Activated CD8-positive, alpha-beta memory T cell treated with anti-CD3 and anti-CD28 coated beads for 4 hours (primary cell): ENCODE measurements around the gene SRI.
"Not testable (repeated sequence)": the region's sequence is repeated elsewhere in the genome, so short reads cannot be mapped to it uniquely, and the experiment has no call there.

Experiments used
- DNase-seq, 2 donors: peaks; one replicate each; pipeline ENCODE4 v3.0.0-alpha.2; 2020; ENCODE audit warnings: low read depth in 2 of 2

The SRI gene, protein sequence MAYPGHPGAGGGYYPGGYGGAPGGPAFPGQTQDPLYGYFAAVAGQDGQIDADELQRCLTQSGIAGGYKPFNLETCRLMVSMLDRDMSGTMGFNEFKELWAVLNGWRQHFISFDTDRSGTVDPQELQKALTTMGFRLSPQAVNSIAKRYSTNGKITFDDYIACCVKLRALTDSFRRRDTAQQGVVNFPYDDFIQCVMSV

DNA sequence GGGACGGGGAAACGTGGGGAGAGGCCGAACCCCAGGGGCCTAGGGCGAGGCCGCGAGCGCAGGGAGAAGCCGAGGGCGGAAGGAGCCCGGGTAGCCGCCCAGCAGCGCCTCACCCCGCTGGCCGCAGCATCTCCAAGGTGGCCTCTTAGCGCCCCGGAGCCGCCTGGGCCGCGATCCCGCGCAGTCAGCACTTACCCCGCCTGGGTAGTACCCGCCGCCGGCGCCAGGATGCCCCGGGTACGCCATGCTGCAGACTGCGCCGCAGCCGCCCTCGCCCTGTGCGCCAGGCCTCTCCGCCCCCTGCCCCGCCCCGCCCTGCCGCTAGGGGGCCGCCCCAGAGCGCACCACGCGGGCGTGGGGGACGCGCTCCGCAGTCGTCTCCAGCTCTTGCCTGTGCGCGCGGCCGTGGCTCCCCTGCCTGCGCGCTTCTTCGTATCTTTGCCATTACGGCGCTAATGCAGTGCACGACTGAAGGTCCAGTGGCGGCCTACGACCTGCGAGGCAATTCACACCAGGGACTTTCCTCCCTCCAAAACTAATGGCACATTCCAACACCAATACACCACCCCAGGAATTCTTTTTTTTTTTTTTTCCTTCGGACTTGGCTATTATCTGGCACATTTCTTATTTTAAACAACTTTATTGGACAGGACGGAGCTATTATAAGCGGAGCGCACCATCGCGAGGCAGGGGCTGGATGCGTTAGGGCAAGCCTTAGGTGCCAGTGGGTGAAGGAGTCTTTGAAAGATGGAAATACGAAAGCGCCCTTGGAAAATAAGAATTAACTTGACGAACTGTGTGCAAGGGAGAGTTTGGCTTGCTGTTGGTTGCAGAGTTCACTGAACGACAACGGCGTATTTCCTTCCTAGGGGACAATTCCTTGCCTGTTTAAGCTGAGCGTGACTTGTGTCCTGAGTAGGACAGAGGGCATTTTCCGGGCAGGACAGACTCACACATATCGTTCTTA, at the start of gene SRI:
Gene SRI, minus strand, starts transcription at position 258 of the 967 bp plus-strand sequence. Its CDS starts 12 bp downstream, at position 246.
- DNase-seq: peak; percentile 77 to 79

GRCh38 chr7:88269586-88269985, 49.7 kb upstream of the SRI start:
- no peak for DNase-seq

DNA sequence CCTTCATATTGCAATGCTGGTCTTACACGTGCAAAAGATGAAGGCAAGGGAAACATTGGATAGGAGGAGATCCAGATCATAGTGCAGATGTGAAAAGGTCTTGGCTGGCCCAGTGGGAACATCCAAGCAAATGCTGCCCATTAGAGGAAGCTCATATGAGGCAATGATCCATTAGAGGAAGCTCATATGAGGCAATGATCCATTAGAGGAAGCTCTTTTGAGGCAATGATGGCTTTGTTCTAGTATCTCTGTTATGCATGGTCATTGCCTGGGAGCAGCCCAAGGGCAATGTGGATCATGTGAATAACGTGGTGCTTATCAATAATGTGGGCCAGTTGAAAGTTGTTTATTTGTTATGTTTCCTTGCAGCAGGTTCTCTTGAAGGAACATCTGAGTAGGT, 49.0 kb upstream of the SRI start:
- DNase-seq: no peak

DNA sequence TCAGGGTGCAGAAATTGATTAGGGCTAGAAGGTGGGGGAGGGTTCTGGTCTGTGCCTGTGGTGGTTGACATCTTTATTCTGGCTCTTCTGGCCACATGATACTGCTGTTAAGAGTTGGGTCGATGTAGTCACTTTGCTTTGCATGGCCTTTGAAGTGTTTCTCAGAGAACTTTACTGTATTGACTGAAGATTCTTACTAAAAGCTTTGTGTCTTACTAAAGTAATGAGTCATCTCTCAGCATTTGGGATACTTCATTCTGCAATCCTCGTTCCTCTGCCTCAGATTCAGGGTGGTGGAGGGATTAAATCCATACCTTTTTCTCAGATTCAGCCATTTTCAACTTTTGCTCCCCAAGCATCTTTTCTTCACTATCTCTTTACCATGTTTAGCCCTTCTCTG, 48.2 kb upstream of the SRI start:
- no peak for DNase-seq

DNA sequence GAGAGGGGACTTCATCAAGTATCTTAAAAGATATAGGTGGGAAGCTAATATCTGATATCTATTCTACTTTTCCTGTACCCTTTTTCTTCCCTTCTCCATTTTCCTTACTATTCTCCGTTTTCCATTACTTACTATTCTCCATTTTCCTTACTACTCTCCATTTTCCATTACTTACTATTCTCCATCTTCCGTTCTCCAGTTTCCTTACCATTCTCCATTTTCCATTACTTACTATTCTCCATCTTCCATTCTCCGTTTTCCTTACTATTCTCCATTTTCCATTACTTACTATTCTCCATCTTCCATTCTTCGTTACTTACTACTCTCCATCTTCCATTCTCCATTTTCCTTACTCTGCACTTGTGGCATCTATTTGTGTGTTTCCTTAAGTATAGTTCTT, 47.6 kb upstream of the SRI start:
- no peak for DNase-seq

DNA sequence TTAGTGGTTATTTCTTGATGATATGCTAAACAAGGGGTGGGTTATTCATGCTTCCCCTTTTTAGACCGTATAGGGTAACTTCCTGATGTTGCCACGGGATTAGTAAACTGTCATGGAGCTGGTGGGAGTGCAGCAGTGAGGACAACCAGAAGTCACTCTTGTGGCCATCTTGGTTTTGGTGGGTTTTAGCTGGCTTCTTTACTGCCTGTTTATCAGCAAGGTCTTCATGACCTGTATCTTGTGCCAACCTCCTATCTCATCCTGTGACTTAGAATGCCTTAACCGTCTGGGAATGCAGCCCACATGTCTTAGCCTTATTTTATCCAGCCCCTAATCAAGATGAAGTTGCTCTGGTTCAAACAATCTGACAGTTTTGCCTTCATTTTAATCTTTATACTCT, 45.1 kb upstream of the SRI start:
- not testable (repeated sequence) for DNase-seq

DNA sequence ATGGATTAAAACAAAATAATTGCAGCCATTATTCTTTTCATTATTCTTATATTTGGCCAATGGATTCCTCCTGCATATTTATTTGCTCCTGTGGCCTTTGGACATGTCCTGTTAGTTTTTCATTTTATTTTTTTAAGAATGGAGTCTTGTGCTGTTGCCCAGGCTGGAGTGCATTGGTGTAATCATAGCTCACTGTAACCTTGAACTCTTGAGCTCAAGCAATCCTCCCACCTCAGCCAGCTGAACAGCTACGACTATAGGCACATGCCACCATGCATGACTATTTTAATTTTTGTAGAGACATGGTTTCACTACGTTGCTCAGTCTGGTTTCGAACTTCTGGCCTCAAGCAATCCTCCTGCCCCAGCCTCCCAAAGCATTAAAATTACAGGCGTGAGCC, 42.7 kb upstream of the SRI start:
- DNase-seq: no peak

GRCh38 chr7:88260719-88261118, 40.9 kb upstream of the SRI start:
- DNase-seq: no peak

- no peak for DNase-seq
These were observed 40.0 kb upstream of the SRI start for GRCh38 chr7:88259656-88260380.

- DNase-seq: not testable (repeated sequence)
These were observed 38.5 kb upstream of the SRI start for GRCh38 chr7:88258296-88258695.

DNA sequence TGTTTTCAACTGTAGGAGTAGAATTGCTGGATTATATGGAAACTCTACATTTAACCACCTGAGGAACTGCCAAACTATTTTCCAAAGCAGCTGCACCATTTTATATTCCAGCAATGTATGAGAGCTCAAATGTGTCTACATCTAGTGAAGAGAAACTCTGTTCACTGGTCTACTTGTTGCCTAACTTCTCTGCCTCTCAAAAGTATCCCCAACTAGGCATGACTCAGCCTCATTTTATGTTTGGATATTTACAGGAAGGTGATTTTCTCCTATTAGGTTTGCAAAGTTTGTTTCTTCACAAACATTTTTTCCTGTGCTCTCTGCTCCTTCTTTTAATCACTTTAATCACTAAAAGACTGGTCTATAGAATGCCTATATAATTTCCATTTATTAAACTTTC, 37.1 kb upstream of the SRI start:
- DNase-seq: no peak

- DNase-seq: no peak
These were observed 35.0 kb upstream of the SRI start for GRCh38 chr7:88254721-88255424.

DNA sequence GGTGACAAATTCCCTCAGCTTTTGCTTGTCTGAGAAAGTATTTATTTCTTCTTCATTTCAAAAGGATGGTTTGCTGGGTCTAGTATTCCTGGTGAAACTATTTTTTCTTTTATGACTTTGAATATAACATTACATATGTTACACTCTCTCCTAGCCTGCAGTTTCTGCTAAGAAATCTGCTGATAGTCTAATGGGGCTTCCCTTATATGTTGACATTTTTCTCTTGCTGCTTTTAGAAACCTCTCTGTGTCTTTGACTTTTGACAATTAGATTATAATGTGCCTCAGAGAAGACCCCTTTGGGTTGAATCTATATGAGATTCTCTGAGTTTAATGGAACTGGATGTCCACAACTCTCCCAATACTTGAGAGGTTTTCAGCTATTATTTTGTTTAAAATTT, 33.8 kb upstream of the SRI start:
- DNase-seq: no peak

GRCh38 chr7:88244258-88244657, 24.4 kb upstream of the SRI start:
- no peak for DNase-seq

DNA sequence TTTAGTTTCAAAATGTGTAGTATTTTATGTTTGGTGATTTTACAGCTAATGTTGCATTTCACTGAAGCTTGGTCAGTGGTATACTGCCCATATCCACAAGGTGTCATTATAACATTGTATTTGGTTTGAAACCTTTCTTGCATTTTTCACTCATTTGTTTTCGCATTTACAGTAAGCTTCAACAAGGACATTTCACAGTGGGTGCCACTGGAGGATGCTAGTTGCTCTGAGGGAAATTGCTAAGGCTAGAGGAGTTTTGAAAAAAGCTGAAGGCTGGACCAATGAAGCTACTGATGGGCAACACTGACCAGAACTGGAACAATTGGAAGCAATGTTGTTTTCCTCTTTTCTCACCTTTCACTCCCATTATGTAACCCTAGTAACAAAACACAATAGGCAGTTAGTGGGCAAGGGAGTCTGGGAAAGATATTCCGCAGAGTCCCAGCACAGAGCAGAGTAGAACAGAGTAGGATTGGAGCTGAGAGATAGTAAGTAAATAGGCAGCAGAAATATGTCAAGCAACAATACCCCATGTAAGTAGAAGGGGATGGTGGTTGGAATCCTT, 23.6 kb upstream of the SRI start:
- no peak for DNase-seq

DNA sequence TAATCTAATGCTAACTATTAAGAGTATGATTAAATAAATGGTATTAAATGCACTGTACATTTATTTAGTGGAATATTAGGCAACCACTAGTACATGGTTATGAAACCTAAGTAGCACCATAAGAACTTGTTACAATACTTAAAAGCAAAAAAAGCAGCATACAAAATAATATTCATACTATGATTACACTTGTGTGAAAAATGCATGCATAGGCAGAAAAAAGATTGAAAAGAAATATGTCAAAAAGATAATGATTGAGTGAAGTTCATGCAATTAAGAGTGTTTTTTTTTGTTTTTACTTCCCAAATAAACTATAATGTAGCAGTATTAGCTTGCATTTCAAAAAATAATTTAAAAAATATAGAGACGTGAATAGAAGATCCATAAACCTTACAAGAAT, 20.0 kb upstream of the SRI start:
- DNase-seq: no peak

DNA sequence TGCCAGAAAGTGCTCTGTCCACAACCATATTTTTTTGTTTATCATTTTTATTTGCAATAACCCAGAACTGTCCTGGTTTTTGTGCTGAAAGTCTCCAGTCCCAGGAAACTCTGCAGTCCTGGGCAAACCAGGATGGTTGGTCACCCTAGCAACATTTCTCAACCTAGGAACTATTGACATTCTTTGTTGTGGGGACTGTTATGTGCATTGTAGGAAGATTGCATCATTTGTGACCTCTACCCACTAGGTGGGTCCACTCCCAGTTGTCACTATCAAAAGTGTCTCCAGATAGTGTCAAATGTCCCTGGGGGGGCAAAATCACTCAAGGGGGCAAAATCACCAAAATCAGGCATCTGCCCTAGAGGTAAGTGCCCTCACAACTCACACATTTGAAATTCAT, 14.0 kb upstream of the SRI start:
- no peak for DNase-seq

DNA sequence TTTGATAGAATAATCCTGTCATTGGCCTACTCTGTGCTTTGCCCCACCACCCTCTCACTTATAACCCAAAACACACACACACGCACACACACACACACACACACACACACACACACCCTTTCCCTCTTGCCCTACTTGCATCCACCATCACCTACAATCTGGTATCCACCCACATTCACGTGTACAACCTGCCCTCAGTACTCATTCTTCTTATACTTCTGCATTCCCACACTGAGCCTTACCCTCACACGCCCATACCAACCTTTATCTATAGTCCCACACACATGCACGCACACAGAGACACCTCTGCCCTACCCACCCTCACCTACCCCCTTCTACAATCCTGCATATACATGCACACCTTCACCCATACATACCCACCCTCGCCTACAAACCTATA, 10.8 kb upstream of the SRI start:
- DNase-seq: no peak

- DNase-seq: no peak
These were observed 9.6 kb upstream of the SRI start for GRCh38 chr7:88229302-88229995.

DNA sequence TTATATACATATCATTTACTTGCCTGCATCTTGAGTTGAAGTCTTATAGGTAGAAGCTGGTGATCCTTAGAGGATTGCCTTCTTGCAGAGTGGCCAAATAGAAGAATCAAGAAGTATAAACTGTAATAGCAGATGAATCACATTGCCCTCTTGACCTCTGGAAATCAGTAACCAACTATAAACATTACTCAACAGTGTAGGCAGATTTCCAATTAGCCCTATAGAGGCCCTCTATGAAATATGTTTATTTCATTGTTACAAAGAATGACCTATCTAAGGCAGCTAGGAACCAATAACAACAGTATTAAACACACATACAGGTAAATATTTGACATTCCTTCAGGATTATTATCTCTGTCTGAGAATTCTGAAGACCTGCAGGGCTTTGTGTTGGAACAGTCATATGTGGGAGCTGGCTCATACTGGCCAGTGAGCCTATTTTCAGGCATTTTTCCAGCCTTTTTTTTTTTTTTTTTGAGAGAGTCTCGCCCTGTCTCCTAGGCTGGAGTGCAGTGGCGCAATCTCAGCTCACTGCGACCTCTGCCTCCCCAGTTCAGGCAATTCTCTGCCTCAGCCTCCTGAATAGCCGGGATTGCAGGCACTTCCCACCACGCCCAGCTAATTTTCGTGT, 7.2 kb upstream of the SRI start:
- DNase-seq: no peak

- no peak for DNase-seq
These were observed 6.4 kb upstream of the SRI start for GRCh38 chr7:88226201-88226600.
